Uterus (tissue), 4 donors: ENCODE results near the gene ST3GAL2. TPM values are rescaled to one million over a fixed set of nuclear protein-coding genes. Genes with fewer than 3 reads are reported as not detected.
"Not testable (repeated sequence)": the region's sequence is repeated elsewhere in the genome, so short reads cannot be mapped to it uniquely, and the experiment has no call there.

Experiments
- DNase-seq, 2 donors: peaks; one replicate each; pipeline ENCODE4 v3.0.0-alpha.2; 2019 to 2020
- H3K27ac ChIP-seq, 2 donors: fragments of 200-600 bp; sonication (generic); 1 replicate in 1 of 2; 2 replicates in 1 of 2; pipeline ENCODE4 v1.5.1; 2016 to 2018
- H3K27me3 ChIP-seq, 2 donors: fragments of 200-600 bp; sonication (generic); one replicate each; pipeline ENCODE4 v1.5.1; 2018 to 2019; ENCODE audit warnings: control low read depth in 1 of 2
- H3K36me3 ChIP-seq, 2 donors: fragments of 200-600 bp; sonication (generic); one replicate each; pipeline ENCODE4 v1.5.1; 2019; ENCODE audit warnings: control low read depth in 1 of 2
- H3K4me1 ChIP-seq, 2 donors: fragments of 200-600 bp; sonication (generic); one replicate each; pipeline ENCODE4 v1.5.1; 2018 to 2019; ENCODE audit warnings: control low read depth in 1 of 2
- H3K4me3 ChIP-seq, 2 donors: fragments of 200-600 bp; sonication (generic); 1 replicate in 1 of 2; 2 replicates in 1 of 2; pipeline ENCODE4 v1.5.1; 2018 to 2019; ENCODE audit warnings: mild to moderate bottlenecking in 1 of 2
- H3K9me3 ChIP-seq, 2 donors: fragments of 200-600 bp; sonication (generic); one replicate each; pipeline ENCODE4 v1.5.1; 2019; ENCODE audit warnings: control low read depth in 1 of 2
- POLR2A ChIP-seq, 2 donors: fragments of 450-650 bp; IDR thresholded peaks; one replicate each; pipeline ENCODE4 v1.6.1; 2016; ENCODE audit warnings: antibody characterized with exemption in 2 of 2, mild to moderate bottlenecking in 1 of 2, moderate library complexity in 1 of 2
- intact Hi-C: fragments of 100-400 bp; cut with DNase I; formaldehyde crosslinking; loops from one replicate; pipeline ENCODE4 v1.15.1; 2023; ENCODE audit warnings: low total_unique reads
- total RNA-seq, 4 donors: library from RNA; depleted of rRNA in 3 of 4; stranded (reverse); fragments of >200 nt in 3 of 4; gene quantifications; one replicate each; pipeline versions ENCODE4 v1.1.0 to v1.2.4, GENCODE V29; 2014 to 2023
- TF ChIP-seq, protein P1 (sequence below), 4 experiments: fragments of 200-600 bp in 2 of 4; fragments of 450-650 bp in 2 of 4; sonication (generic) in 2 of 4; IDR thresholded peaks; one replicate each; pipeline ENCODE4 v1.5.1; 2016 to 2019; ENCODE audit warnings: antibody characterized with exemption in 4 of 4, mild to moderate bottlenecking in 2 of 4, moderate library complexity in 1 of 4
- donor health status: DM: yes; HTN: yes; CAD: no.

Gene ST3GAL2
- total RNA-seq, 4 donors from 2014 or later, result 6.2 to 57.9 (median 27.5) TPM

DNA sequence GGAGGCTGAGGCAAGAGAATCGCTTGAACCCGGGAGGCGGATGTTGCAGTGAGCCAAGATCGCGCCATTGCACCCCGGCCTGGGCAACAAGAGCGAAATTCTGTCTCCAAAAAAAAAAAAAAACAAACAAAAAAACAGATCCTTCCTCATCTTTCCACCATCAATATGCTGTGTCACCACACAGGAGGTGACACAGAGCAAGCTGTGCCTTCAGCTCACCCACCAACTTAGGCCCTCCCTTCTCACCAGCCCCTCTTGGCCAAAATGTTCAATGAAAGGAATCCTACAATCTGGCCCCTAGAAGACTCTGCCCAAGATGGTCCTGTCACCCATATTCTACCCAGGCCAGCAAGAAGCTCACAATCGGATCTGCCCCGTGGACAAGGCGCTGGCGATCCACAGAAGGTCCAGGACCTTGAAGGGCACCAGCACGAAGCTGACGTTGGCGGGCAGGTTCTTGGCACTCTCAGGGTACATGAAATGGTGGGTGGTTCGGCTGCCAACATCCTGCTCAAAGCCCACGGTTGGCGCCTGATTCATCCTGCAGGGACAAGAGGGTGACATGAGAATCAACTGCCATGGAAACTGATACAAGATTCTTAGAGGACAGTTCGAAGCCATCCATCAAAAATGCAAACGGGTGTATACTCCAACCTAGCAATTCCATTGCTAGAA is 50.8 kb downstream of the ST3GAL2 start:
- no peak for DNase-seq
- no peak for TF ChIP-seq POLR2A (IDR thresholded peaks at IDR 0.05)
- TF ChIP-seq, protein P1, sequence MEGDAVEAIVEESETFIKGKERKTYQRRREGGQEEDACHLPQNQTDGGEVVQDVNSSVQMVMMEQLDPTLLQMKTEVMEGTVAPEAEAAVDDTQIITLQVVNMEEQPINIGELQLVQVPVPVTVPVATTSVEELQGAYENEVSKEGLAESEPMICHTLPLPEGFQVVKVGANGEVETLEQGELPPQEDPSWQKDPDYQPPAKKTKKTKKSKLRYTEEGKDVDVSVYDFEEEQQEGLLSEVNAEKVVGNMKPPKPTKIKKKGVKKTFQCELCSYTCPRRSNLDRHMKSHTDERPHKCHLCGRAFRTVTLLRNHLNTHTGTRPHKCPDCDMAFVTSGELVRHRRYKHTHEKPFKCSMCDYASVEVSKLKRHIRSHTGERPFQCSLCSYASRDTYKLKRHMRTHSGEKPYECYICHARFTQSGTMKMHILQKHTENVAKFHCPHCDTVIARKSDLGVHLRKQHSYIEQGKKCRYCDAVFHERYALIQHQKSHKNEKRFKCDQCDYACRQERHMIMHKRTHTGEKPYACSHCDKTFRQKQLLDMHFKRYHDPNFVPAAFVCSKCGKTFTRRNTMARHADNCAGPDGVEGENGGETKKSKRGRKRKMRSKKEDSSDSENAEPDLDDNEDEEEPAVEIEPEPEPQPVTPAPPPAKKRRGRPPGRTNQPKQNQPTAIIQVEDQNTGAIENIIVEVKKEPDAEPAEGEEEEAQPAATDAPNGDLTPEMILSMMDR (IDR thresholded peaks at IDR 0.05), result no peak
- Histone ChIP-seq H3K27ac (no peak overlapping the region), H3K4me3 (no peak overlapping the region), H3K9me3 (no peaks in the 10 kb centered on the region), H3K27me3 (no peaks in the 10 kb centered on the region), H3K36me3 (no peaks in the 10 kb centered on the region), H3K4me1 (no peaks in the 10 kb centered on the region)
- intact Hi-C loops, result loop anchor here (10.0 kb wide), 1 partner anchor 47 kb away; the partner anchor contains the start of gene ST3GAL2

DNA sequence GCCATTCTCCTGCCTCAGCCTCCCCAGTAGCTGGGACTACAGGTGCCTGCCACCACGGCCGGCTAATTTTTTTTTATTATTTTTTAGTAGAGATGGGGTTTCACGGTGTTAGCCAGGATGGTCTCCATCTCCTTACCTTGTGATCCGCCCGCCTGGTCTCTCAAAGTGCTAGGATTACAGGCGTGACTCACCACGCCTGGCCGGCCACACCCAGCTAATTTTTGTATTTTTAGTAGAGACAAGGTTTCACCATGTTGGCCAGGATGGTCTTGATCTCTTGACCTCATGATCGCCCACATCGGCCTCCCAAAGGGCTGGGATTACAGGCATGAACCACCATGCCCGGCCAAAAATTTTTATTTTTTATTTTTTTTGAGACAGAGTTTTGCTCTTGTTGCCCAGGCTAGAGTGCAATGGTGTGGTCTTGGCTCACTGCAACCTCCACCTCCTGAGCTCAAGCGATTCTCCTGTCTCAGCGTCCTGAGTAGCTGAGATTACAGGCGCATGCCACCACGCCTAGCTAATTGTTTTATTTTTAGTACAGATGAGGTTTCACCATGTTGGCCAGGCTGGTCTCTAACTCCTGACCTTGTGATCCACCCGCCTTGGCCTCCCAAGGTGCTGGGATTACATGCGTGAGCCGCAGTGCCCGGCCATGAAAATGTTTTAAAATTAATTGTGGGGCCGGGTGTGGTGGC is 52.5 kb downstream of the ST3GAL2 start:
- not testable (repeated sequence) for H3K36me3 ChIP-seq, H3K4me3 ChIP-seq, H3K4me1 ChIP-seq, DNase-seq, H3K9me3 ChIP-seq, H3K27me3 ChIP-seq, H3K27ac ChIP-seq
- intact Hi-C loops, result loop anchor here (10.0 kb wide), 1 partner anchor 48 kb away; the partner anchor contains the start of gene ST3GAL2

DNA sequence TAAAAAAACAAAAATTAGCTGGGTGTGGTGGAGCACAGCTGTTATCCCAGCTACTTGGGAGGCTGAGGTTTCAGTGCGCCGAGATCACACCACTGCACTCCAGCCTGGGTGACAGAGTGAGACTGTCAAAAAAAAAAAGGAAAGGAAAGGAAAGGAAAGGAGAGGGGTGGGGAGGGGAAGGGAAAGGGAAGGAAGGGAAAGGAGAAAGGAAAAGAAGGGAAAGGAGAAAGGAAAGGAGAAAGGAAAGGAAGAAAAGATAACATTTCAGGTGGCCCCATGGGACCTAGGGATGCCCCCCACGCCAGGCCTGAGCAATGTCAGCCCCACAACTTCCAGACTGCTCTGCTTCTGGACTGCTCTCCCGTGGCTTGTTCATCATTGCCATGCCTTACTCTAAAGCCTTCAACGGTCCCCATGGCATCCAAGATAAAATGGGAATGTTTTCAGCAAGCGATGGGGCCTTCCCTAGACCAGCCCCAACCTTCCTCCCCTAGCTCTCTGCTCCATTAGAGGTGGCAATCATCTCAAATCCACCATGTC is 55.4 kb downstream of the ST3GAL2 start:
- no peak for TF ChIP-seq POLR2A (IDR thresholded peaks at IDR 0.05)
- TF ChIP-seq, protein P1 (IDR thresholded peaks at IDR 0.05), result no peak
- Histone ChIP-seq H3K4me1 (no peaks in the 10 kb centered on the region), H3K4me3 (no peak overlapping the region), H3K9me3 (no peaks in the 10 kb centered on the region), H3K36me3 (no peaks in the 10 kb centered on the region), H3K27me3 (no peaks in the 10 kb centered on the region), H3K27ac (no peak overlapping the region)
- DNase-seq, result no peak
- intact Hi-C loops, result loop anchor here (10.0 kb wide), 1 partner anchor 51 kb away; the partner anchor contains the start of gene ST3GAL2

DNA sequence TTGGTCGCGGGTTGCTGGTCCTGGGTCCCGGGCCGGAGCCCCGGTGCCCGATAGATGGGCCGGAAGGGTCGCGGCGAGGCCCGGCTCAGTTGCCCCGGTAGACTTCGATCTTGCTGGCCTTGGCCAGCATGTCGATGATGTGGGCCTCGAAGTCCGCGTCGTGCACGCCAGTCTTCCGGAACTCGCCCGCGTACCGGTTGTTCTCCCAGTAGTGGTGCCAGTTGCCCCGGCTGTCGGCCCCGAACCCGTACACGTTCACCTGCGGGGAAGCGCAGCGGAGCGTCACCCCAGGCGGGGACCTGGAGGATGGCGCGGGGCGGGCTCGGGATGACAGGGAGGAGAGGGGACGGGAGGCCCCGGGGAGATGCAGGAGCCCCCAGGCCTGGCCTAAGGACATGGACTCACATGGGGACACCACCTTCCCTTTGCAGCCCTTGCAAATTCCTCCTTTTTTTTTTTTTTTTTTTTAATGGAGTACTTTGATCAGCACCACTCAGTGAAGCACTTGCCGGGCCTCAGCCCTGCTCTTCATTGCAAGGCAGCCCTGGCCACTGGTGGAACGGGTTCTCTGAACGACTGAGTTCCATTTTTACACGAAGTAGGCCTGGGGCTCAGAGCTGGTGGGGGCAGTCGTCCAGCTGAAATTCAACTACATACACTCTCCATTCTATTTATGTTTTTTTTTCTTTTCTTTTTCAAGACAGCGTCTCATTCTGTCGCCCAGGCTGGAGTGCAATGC is 57.1 kb downstream of the ST3GAL2 start:
- Histone ChIP-seq H3K27ac (peak overlapping the region; percentile 36 to 83), H3K4me1 (no peaks in the 10 kb centered on the region), H3K4me3 (peak overlapping the region; percentile 65 to 66), H3K36me3 (no peaks in the 10 kb centered on the region), H3K27me3 (no peaks in the 10 kb centered on the region), H3K9me3 (no peaks in the 10 kb centered on the region)
- DNase-seq, result no peak
- intact Hi-C loops, result loop anchor here (10.0 kb wide), 1 partner anchor 53 kb away; the partner anchor contains the start of gene ST3GAL2
- TF ChIP-seq POLR2A (IDR thresholded peaks at IDR 0.05), result peak in 1 of 2 donors; percentile 53
- TF ChIP-seq, protein P1 (IDR thresholded peaks at IDR 0.05), result no peak

DNA sequence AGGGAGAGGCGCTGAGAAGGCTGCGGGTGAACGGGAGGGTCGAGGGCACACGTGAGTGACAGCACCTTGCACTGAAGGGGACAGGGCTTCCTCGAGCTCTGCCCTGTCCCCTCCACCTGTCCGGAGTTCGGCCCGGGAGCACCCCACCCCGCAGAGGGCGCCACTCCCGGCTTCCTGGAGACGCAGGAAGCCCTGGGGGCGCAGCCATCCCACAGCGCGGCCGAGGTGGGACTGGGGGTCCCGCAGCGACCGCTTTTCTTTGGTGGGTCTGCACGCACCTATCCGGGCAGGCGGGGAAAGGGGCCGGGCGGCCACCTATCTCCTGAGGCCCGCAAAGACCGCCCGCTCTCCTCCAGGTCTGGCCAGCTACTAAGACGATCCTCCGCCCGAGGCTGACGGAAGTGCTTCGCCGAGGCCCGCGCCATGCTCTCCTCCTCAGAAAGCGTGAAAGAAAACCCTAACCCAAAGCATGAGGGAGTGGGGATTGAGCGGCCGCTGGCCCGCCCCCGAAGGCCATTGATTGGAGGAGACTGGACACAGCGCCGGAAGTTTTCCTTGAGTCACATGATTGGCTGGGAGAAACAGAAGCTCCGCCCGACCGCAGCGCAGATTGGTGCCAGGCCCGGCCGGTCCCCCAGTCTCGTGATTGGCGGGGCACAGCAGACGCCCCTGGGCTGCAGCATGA is 57.8 kb downstream of the ST3GAL2 start:
- intact Hi-C loops, result loop anchor here (10.0 kb wide), 1 partner anchor 54 kb away; the partner anchor contains the start of gene ST3GAL2
- DNase-seq, result peak; percentile 93 to 96
- H3K4me1 ChIP-seq, result no peaks in the 10 kb centered on the region
- peak overlapping the region; percentile 75 to 83 for H3K27ac ChIP-seq
- no peaks in the 10 kb centered on the region for H3K36me3 ChIP-seq
- H3K4me3 ChIP-seq, result peak overlapping the region; percentile 65 to 66
- H3K27me3 ChIP-seq, result no peaks in the 10 kb centered on the region
- no peaks in the 10 kb centered on the region for H3K9me3 ChIP-seq
- TF ChIP-seq, protein P1 (IDR thresholded peaks at IDR 0.05), result peak; percentile 14 to 38 (median 26)
- TF ChIP-seq POLR2A (IDR thresholded peaks at IDR 0.05), result peak; percentile 48 to 60
